ENCODE data around the gene SDHD.

Gene SDHD

GRCh38 chr11:112115386-112115785, 28.7 kb downstream of the SDHD start:
- no peak for TF ChIP-seq CTCF (conservative IDR thresholded peaks at IDR 0.05; ENCODE audit: control insufficient read depth, insufficient read depth, low read depth, low read length)
- DNase-seq (ENCODE audit: low read depth): no peak
- no peak overlapping the region for H3K4me3 ChIP-seq (ENCODE audit: control insufficient read depth, low read depth, low read length)

GRCh38 chr11:112118176-112118575, 31.5 kb downstream of the SDHD start:
- TF ChIP-seq CTCF (conservative IDR thresholded peaks at IDR 0.05; ENCODE audit: control insufficient read depth, insufficient read depth, low read depth, low read length): no peak

GRCh38 chr11:112121981-112122615, 35.4 kb downstream of the SDHD start:
- H3K4me3 ChIP-seq (ENCODE audit: control insufficient read depth, low read depth, low read length): no peak overlapping the region
- no peak for DNase-seq (ENCODE audit: low read depth)
- no peak for TF ChIP-seq CTCF (conservative IDR thresholded peaks at IDR 0.05; ENCODE audit: control insufficient read depth, insufficient read depth, low read depth, low read length)

More at GRCh38 chr11:112118176-112118575, 31.5 kb downstream of the SDHD start:
- no peak for DNase-seq (ENCODE audit: low read depth)
- H3K4me3 ChIP-seq (ENCODE audit: control insufficient read depth, low read depth, low read length): no peak overlapping the region

- no peak overlapping the region for H3K4me3 ChIP-seq (ENCODE audit: control insufficient read depth, low read depth, low read length)
- DNase-seq (ENCODE audit: low read depth): no peak
- TF ChIP-seq CTCF (conservative IDR thresholded peaks at IDR 0.05; ENCODE audit: control insufficient read depth, insufficient read depth, low read depth, low read length): no peak
Measured at GRCh38 chr11:112123129-112123528, 36.5 kb downstream of the SDHD start.

GRCh38 chr11:112127056-112127455, 40.4 kb downstream of the SDHD start:
- H3K4me3 ChIP-seq (ENCODE audit: control insufficient read depth, low read depth, low read length): no peak overlapping the region
- DNase-seq (ENCODE audit: low read depth): no peak
- no peak for TF ChIP-seq CTCF (conservative IDR thresholded peaks at IDR 0.05; ENCODE audit: control insufficient read depth, insufficient read depth, low read depth, low read length)

- DNase-seq (ENCODE audit: low read depth): peak; percentile 86
- H3K4me3 ChIP-seq (ENCODE audit: control insufficient read depth, low read depth, low read length): no peak overlapping the region
- TF ChIP-seq CTCF (conservative IDR thresholded peaks at IDR 0.05; ENCODE audit: control insufficient read depth, insufficient read depth, low read depth, low read length): no peak
Measured at GRCh38 chr11:112128483-112129121, 41.9 kb downstream of the SDHD start.
